ENCODE results near the gene PDILT. TPM values are rescaled to one million over a fixed set of nuclear protein-coding genes. Genes with fewer than 3 reads are reported as not detected.

The PDILT gene
- total RNA-seq, 1 experiment from 2014 or later = not detected

DNA sequence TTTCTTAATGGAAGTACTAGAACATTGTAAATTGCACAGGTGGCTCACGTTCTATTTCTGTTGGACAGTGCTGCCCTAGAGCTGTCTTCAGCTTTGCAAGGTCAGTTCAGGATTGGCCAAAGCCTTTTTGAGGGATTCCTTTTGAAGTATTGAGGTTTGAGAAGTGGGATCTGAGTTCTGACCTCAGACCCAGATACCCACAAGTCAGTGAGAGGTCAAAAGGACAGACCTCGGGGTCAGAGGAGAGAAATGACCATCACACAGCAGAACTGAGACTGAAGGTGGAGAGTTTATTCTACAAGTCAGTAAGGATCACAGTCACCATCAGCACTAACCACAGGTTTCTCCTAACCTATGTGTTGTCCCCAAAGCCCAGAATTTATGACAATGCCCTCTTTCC lies 6.5 kb upstream of the PDILT start:
- in situ Hi-C loops (cut with HindIII; ENCODE audit: low pct_unique_long_range_greater_than_20kb, low sequenced_read_pairs) = no loop called here
- DNase-seq (ENCODE audit: low read depth, low spot score) = no peak

DNA sequence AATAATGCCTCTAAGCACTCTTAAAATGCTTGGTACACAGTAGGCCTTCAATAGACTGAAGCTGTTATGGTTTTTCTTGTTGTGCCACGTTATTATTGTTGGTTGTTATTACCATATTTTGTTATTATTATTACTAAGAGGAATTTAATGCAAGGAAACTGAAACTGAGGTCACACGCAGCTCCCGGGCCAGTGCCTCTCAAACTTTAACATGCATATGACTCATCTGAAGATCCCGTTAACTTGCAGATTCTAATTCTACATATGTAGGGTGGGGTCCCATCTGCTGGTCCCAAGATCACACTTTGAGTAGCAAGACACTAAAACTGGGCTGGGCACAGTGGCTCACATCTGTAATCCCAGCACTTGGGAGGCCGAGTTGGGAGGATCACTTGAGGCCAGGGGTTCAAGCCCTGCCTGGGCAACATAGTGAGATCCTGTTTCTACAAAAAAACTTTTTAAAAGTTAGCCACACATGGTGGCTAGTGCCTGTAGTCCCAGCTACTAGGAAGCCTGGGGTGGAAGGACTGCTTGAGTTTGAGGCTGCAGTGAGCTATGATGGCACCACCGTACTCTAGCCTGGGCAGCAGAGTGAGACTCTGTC lies 5.7 kb upstream of the PDILT start:
- in situ Hi-C loops (cut with HindIII; ENCODE audit: low pct_unique_long_range_greater_than_20kb, low sequenced_read_pairs) = no loop called here
- no peak for DNase-seq (ENCODE audit: low read depth, low spot score)

DNA sequence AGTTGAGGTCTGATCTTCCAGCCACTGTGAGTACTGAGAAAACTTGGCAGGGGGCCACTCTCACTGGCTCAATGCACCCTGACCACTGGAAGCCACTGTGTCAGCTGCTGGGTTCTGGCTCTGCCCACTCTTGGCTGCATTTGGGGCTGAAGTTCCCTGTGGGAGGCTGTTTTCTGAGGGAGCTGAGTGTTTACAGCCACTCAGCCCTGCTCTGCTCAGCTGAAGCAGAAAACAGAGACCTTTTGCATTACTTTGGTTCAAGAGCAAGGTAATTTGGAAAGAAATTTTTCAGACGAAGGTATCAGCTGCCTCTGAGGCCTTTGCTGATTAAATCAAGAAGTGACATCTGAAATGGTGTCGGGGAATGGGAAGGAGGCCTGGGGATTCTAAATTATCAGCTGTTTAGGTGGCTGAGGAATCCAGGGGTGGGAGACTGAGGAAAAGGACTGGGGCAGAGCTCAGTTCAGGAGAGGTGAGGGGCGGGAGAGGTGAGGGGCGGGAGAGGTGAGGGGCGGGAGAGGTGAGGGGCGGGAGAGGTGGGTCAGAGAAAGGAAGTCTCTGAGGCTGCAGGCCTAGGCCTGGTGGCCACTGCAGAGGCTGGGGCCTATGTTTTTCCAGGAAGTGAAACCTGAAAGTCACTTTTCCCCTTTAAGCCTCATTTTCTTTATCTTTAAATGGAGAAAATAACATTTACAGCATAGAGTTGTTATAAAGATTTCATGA lies 5.0 kb upstream of the PDILT start, which contains the start of gene ACSM5:
Gene ACSM5, plus strand, starts transcription at position 137 of the 723 bp plus-strand sequence. CDS start 1,951 bp downstream, outside the sequence.
- no peak for DNase-seq (ENCODE audit: low read depth, low spot score)
- in situ Hi-C loops (cut with HindIII; ENCODE audit: low pct_unique_long_range_greater_than_20kb, low sequenced_read_pairs) = no loop called here

DNA sequence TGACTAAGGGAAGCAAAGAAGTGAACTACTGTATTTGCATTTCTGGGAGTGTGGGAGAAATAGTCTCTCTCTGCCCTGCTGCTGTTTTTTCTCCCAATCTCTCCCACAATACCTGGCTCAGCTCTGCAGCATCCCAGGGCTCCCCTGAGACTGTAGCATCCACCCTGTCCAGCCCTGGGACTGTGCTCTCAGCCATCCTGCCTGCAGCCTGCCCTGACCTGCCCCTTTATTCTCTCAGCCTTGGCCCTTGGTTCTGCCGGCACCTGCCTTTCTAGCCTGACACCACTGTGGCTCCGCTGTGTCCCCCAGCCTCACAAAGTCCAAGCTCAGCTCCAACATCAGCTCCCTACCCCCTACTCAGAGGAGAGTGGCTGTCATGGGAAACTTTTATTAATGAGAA lies 1.9 kb downstream of the PDILT start:
- in situ Hi-C loops (cut with HindIII; ENCODE audit: low pct_unique_long_range_greater_than_20kb, low sequenced_read_pairs) = no loop called here
- no peak for DNase-seq (ENCODE audit: low read depth, low spot score)

DNA sequence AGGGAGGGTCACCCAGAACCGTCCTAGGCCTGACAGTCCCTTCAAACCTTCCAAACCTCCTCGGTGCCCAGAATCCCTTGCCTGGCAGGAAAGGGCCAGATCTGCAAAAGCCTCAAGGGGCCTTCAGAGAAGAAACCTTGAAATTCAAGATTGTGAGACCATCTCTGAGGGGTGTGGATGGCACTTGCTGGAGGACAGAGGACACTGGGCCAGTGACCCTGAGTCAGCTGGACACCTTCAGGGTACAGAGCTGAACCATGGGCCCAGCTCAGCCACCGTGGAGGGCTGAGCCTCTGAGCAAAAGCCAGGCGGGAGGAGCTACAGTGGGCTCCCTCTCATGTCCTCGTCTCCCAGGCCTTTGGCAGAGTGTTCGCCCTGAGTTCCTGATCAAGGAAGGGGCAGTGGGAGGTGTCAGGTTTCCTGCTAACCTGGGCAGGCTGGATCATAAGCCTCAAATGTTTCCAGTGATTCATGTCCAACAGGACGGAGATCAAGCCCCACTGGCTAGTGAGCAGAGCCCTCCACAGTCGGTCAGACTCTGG lies 3.0 kb downstream of the PDILT start:
- in situ Hi-C loops (cut with HindIII; ENCODE audit: low pct_unique_long_range_greater_than_20kb, low sequenced_read_pairs) = no loop called here
- no peak for DNase-seq (ENCODE audit: low read depth, low spot score)

DNA sequence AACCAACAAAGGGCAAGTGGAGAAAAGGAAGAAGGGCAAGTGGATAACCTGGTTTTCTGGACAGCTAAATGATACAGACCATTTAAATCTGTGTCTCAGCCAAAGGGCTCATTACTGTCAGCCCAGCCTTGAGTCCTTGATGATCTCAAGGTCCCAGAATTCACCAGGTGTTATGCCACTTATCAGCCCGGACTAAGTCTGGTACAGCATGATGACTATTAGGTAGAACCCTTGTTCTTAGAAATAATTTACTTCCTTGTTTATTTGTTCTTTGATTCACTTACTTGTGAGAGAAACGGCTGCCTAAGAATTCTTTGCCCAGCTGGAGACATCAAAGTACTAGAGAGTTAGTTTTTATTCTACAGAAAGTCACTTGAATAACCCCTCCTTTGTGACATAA lies 3.5 kb downstream of the PDILT start:
- in situ Hi-C loops (cut with HindIII; ENCODE audit: low pct_unique_long_range_greater_than_20kb, low sequenced_read_pairs) = no loop called here
- no peak for DNase-seq (ENCODE audit: low read depth, low spot score)

DNA sequence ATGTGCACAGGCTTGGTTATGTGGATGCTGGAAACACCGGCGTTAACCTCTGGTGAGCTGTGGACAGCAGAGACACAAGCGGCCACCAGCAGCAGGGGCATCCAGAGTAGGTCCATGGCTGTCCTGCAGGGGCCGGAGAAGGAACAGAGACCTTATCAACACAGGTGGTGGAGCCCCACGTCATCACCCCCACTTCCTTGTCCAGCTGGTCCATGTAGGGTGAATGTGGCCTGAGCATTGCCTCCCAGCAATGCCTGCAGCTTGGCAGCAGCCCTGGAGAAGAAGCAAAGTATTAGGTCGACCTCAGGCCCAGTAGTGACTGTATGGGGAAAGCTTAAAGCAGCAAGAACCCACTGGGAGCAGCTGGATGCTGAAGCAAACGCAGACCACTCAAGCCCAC lies 5.4 kb downstream of the PDILT start:
- DNase-seq (ENCODE audit: low read depth, low spot score) = no peak
- in situ Hi-C loops (cut with HindIII; ENCODE audit: low pct_unique_long_range_greater_than_20kb, low sequenced_read_pairs) = no loop called here

DNA sequence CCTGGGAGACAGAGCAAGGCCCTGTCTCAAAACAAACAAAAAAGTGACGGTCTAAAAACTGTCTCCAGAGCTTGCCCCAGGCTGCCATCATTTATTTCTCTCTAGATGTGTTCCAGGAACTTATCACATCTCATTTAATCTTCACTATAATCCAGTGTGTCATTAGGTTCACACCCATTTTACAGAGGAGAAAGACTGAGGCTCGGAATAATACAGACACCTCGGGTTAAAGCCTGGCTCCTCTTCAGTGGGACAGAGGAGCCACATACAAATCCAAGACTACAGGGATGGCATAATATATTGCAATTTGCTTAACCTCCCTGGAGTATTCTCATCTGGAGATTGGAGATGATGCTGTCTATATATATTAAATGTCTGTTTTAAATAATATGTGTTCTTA lies 5.9 kb downstream of the PDILT start:
- in situ Hi-C loops (cut with HindIII; ENCODE audit: low pct_unique_long_range_greater_than_20kb, low sequenced_read_pairs) = no loop called here
- no peak for DNase-seq (ENCODE audit: low read depth, low spot score)

DNA sequence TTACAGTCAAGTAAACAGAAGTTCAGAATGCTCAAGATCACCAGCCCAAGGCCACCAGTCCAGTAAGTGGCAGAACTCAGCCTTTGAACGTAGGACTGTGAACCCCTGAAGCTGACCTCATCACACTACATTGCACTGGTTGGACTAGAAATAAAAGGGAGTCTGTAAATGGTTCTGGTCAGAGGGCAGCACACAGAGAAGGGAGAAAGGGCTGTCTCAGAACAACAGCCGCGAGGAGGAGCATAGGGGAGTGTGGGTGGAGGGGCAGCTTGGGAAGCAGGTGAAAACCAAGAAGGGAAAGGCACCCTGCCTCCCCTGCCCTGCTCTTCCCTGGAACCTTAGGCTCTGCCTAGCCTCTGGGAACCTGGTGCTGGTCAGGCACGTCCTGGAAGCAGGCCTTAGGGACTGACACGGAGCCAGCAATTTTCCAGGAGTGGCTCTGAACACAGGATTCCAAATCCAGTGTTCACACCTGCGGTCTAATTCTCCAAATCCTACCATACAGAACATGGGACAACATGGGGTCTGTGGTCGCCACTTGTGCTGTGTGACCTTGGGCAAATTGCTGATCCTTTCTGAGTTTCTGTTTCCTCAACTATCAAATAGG lies 7.0 kb downstream of the PDILT start:
- DNase-seq (ENCODE audit: low read depth, low spot score) = no peak
- in situ Hi-C loops (cut with HindIII; ENCODE audit: low pct_unique_long_range_greater_than_20kb, low sequenced_read_pairs) = no loop called here

DNA sequence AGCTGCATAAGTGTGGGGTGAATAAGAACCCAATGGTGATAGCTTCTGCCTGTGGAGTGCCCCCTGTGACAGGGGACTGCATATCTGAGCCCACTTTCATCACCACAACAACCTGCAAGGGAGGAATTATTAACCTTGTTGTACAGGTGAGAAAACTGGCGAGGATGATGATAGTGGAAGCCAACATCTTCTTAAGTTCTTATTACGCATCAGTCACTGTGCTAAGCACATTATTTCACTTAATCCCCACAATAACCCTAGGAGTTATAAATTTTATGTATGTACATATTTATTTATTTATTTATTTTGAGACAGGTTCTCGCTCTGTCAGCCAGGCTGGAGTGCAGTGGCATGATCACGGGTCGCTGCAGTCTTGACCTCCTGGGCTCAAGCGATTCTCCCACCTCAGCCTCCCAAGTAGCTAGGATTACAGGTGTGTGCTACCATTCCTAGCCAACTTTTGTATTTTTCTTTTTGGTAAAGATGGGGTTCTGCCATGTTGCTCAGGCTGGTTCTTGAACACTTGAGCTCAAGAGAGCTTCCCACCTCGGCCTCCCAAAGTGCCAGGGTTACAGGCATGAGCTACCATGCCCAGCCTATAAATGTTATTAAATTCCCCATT lies 7.6 kb downstream of the PDILT start:
- in situ Hi-C loops (cut with HindIII; ENCODE audit: low pct_unique_long_range_greater_than_20kb, low sequenced_read_pairs) = no loop called here
- DNase-seq (ENCODE audit: low read depth, low spot score) = no peak

DNA sequence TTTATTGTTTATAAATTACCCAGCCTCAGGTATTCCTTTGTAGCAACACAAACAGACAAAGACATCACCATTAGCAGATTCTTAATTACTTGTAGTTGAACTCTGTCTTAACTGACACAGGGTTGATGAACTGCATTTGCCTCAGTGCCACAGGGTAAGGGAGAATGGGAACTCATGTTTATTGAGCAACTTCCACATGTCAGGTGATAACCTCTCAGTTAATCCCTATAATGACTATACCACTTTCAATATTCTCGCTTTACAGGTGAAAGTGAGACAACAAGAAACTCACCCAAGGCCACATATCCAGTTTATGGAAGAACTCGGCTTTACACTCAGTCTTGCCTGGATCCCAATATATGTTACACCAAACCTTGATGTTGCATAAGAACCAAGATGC lies 8.6 kb downstream of the PDILT start:
- DNase-seq (ENCODE audit: low read depth, low spot score) = no peak
- in situ Hi-C loops (cut with HindIII; ENCODE audit: low pct_unique_long_range_greater_than_20kb, low sequenced_read_pairs) = no loop called here

DNA sequence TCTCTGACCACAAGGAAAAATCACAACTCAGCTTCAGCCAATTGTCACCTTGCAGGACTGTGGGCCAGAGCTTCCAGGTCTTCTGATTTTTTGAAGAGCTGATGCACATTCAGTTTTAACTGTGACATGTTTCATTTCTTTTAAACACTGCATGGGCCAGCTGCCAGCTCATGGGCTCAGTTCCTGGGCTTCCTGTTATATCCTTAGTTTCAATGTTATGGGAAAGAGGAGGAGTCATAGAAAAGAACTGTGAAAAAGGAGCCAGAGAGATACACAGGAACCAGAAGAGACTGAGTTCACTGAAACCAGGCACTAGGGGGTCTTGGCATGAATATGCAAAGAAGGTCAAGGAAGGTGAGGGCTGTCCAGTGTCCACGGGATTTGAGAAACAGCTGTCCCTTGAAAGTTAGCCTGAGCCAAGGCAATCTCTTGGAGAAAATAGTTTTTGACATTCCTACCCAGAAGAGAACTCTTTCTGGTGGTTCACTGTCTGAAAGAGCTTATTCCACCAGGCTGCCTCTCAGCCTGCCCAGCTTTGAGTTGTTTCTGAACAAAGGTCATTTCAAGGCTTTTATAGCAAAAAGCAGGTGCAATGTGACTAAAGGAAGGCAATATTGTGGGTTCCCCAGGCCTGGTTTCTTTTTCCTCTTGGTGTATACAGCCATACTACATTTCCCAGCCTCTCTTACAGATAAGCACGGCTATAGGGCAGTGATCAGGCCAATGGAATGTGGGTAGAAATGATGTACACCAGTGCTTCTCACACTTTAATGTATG lies 10.5 kb downstream of the PDILT start:
- no peak for DNase-seq (ENCODE audit: low read depth, low spot score)
- in situ Hi-C loops (cut with HindIII; ENCODE audit: low pct_unique_long_range_greater_than_20kb, low sequenced_read_pairs) = no loop called here

DNA sequence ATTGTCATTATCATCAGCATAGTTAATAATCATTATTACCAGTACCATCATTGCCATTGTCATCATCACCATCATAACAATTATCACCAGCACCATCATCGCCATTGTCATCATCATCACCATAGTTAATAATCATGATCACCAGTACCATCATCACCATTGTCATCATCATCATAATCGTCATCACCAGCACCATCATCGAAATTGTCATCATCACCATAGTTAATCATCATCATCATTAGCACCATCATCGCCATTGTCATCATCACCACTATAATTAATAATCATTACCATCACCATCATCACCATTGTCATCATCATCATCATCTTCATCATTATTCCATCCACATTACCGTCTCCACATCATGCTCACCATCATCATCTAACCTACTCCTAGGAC lies 13.5 kb downstream of the PDILT start:
- in situ Hi-C loops (cut with HindIII; ENCODE audit: low pct_unique_long_range_greater_than_20kb, low sequenced_read_pairs) = no loop called here
- DNase-seq (ENCODE audit: low read depth, low spot score) = no peak

DNA sequence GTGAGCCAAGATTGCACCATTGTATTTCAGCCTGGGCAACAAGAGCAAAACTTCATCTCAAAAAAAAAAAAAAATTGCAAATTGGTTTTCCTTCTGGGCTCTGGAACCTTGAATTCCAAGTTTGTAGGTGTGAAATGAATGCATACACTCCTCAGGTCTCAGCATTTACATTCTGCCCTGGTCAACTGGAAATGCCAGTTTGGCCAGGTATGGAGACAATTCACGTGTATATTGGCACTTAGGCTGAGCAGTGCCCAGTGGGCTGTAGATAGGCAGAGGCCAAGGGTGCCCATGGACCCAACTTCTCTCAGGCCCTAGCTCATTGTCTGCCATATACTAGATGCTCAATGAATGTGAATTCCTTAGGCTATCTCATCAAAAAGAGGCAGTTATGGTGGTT lies 15.7 kb downstream of the PDILT start:
- DNase-seq (ENCODE audit: low read depth, low spot score) = no peak
- in situ Hi-C loops (cut with HindIII; ENCODE audit: low pct_unique_long_range_greater_than_20kb, low sequenced_read_pairs) = no loop called here

DNA sequence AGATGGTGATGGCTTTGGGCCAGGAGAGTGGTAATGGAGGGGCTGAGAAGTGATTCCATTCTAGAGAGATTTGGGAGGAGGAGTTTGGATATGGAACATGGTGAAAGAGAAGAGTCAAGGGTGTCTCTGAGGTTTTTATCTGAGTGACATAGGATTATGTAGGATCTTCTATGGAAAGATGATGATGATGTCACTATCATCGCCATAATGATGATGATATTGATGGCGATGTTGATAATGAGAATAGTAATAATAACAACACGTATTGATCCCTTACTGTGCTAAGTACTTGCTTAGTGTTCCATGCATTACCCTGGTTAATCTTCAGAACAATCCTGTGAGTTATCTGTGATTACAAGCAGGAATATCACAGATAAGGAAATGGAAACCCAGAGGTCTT lies 16.6 kb downstream of the PDILT start:
- DNase-seq (ENCODE audit: low read depth, low spot score) = no peak
- in situ Hi-C loops (cut with HindIII; ENCODE audit: low pct_unique_long_range_greater_than_20kb, low sequenced_read_pairs) = no loop called here

DNA sequence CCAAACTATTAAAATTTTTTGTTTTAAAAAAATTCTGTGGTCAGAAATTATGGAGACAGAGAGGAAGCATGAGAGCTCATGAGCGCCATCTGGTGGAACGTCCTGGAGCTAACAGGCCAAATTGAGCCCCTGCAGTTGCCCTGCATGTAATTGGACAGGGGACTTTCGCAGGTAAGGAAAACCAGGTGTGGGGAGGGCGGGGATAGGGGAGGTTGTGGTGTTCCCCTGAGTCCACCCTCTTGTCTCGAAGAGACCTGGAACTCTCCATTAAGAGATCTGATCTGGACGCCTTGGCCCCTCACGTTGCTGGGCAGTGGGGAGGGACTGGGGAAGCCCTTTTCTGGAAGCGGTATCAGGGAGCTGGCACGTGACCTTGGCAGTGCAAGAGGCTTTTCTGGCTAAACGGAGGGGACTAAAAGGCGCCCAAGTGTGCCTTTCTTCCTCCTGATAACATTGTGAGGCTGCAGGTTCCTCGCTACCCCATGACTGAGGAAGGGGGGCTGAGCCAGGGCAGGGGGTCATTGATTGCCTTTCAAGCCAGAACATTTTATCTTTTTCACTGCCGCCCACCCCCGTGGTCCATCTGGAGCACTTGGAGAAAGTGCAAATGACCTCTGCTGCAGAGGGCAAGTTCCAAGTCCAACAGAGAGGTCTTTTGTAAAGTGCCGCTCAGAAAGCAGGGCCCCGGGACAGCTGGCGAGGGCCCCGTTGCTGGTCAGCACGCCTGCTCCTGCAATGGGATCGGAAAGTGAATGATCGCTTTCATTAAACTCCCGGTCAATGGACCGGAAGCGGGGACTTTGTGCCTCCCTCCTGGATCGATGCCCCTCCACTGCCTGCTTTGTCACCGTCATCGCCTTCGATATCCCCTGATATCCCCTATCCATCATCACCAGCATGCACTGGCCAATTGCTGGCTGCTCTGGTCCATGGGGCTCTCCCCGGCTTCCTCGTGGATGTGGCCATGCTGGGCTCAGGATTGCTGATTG lies 18.4 kb downstream of the PDILT start:
- peak; percentile 56 for DNase-seq (ENCODE audit: low read depth, low spot score)
- in situ Hi-C loops (cut with HindIII; ENCODE audit: low pct_unique_long_range_greater_than_20kb, low sequenced_read_pairs) = no loop called here

All from SK-MEL-5 (cell line).